Measurements from ENCODE around the gene CITED4. TPM values are rescaled to one million over a fixed set of nuclear protein-coding genes. Genes with fewer than 3 reads are reported as not detected.

CITED4 gene
- total RNA-seq, 1 donor from 2014 or later: 17.9 TPM

Other genes with a start within 250 kb of the CITED4 start
- gene RIMS3, start 196.7 kb downstream of the CITED4 start, total RNA-seq: 5.3 TPM
- gene NFYC, start 170.7 kb downstream of the CITED4 start, total RNA-seq: 81.4 TPM
- gene KCNQ4, start 78.6 kb downstream of the CITED4 start, total RNA-seq: 3.7 TPM
- gene CTPS1, start 117.3 kb upstream of the CITED4 start, total RNA-seq: 51.0 TPM
- gene SLFNL1, start 159.4 kb upstream of the CITED4 start, total RNA-seq: 0.68 TPM

Data from ureter (tissue), 1 donor.